Gastroesophageal sphincter (tissue), 3 donors: ENCODE results near the gene ZNF554.

Experiments used
- CTCF ChIP-seq, 4 experiments: fragments of 200-600 bp in 2 of 4; fragments of 450-650 bp in 2 of 4; sonication (generic) in 1 of 4; IDR thresholded peaks; one replicate each; pipeline ENCODE4 v1.5.1; 2017 to 2019; ENCODE audit warnings: antibody characterized with exemption in 4 of 4, mild to moderate bottlenecking in 2 of 4, moderate library complexity in 2 of 4
- POLR2A ChIP-seq, 2 donors: fragments of 450-650 bp; IDR thresholded peaks; one replicate each; pipeline ENCODE4 v1.6.1; 2017; ENCODE audit warnings: antibody characterized with exemption in 2 of 2, mild to moderate bottlenecking in 2 of 2, moderate library complexity in 1 of 2
- POLR2AphosphoS5 ChIP-seq: sonication (generic); formaldehyde crosslinking; IDR thresholded peaks from one replicate; pipeline ENCODE4 v1.6.1; 2017; ENCODE audit warnings: antibody characterized with exemption

GRCh38 chr19:2823646-2824045 is 4.0 kb downstream of the ZNF554 start:
- TF ChIP-seq CTCF (IDR thresholded peaks at IDR 0.05): no peak
- TF ChIP-seq POLR2A (IDR thresholded peaks at IDR 0.05): no peak
- no peak for TF ChIP-seq POLR2AphosphoS5
